GM12878 (cell line): ENCODE results near the gene SYNM. TPM values are rescaled to one million over a fixed set of nuclear protein-coding genes. Genes with fewer than 3 reads are reported as not detected.

Source experiments
- ATAC-seq: fragments of 200-7000 bp; cut with Tn5 transposase; 3 replicates; pipeline ENCODE4 v1.9.1; 2020; ENCODE audit warnings: mild to moderate bottlenecking, moderate library complexity
- BruUV-seq: library from RNA; stranded (reverse); fragments of 400-500 nt; replicated peaks from 2 replicates; lab custom pipeline; 2021; lab: Mats Ljungman, UMichigan
- CTCF ChIA-PET: fragments of 300-600 bp; sonication (Branson Sonifier 250); formaldehyde crosslinking; extraction: SDS; loops from one replicate; lab custom pipeline; 2021; ENCODE audit warnings: inconsistent platforms; lab: Yijun Ruan, JAX
- POLR2A ChIA-PET: fragments of 350-600 bp; formaldehyde crosslinking; extraction: SDS; loops from one replicate; lab custom pipeline; 2021; ENCODE audit warnings: inconsistent platforms; lab: Charles Lee
- RAD21 ChIA-PET: fragments of 300-600 bp; sonication (Branson Sonifier 250); formaldehyde crosslinking; loops from one replicate; lab custom pipeline; 2023; ENCODE audit warnings: antibody characterized with exemption; ENCODE audit not compliant: unreplicated experiment; lab: Charles Lee
- SMC1A ChIA-PET: fragments of 300-600 bp; sonication (Branson Sonifier 250); formaldehyde crosslinking; loops from one replicate; lab custom pipeline; 2023; ENCODE audit not compliant: unreplicated experiment, uncharacterized antibody; lab: Charles Lee
- DNase-seq: peaks from one replicate; pipeline ENCODE4 v3.0.0-alpha.2; 2011; ENCODE audit warnings: low read depth, low spot score
- FAIRE-seq: peaks from 3 replicates; lab custom pipeline; 2011; peaks lifted over from hg19 to GRCh38; lab: Jason Lieb, UNC
- H2AFZ ChIP-seq: 2 replicates; pipeline ENCODE4 v1.6.0; 2011; ENCODE audit warnings: low read depth, low read length, control low read depth; ENCODE audit not compliant: control insufficient read depth
- H3K27ac ChIP-seq: 2 replicates; pipeline ENCODE4 v1.5.1; 2011; ENCODE audit warnings: control low read depth; ENCODE audit not compliant: control insufficient read depth, insufficient read depth
- H3K27me3 ChIP-seq, 2 experiments: replicated peaks in 1 of 2; 2 replicates each; pipeline versions ENCODE4 v1.6.0 to v1.6.1; 2011; ENCODE audit warnings: low read length in 1 of 2; ENCODE audit not compliant: control insufficient read depth in 2 of 2, insufficient read depth in 2 of 2
- H3K36me3 ChIP-seq, 2 experiments: 2 replicates each; pipeline ENCODE4 v1.5.1; 2011; ENCODE audit warnings: low read length in 1 of 2; ENCODE audit not compliant: control insufficient read depth in 2 of 2, insufficient read depth in 2 of 2
- H3K4me1 ChIP-seq: 2 replicates; pipeline ENCODE4 v1.6.1; 2011; ENCODE audit warnings: mild to moderate bottlenecking, low read length, moderate library complexity, mixed read lengths; ENCODE audit not compliant: control insufficient read depth, insufficient read depth
- H3K4me2 ChIP-seq: 2 replicates; pipeline ENCODE4 v1.6.0; 2011; ENCODE audit warnings: control low read depth; ENCODE audit not compliant: control insufficient read depth, insufficient read depth
- H3K4me3 ChIP-seq: fragments of 200-600 bp; sonication (generic); 2 replicates; pipeline ENCODE4 v1.5.1; 2016
- H3K79me2 ChIP-seq: 2 replicates; pipeline ENCODE4 v1.6.0; 2011; ENCODE audit warnings: low read length; ENCODE audit not compliant: control insufficient read depth, insufficient read depth
- H3K9ac ChIP-seq: 2 replicates; pipeline ENCODE4 v1.8.0; 2011; ENCODE audit warnings: low read length, control low read depth, mixed read lengths; ENCODE audit not compliant: control insufficient read depth, insufficient read depth
- H3K9me3 ChIP-seq: replicated peaks from 3 replicates; pipeline ENCODE4 v1.5.1; 2011; ENCODE audit warnings: mild to moderate bottlenecking, low read length; ENCODE audit not compliant: control insufficient read depth, insufficient read depth
- H4K20me1 ChIP-seq: 2 replicates; pipeline ENCODE4 v1.6.0; 2011; ENCODE audit not compliant: control insufficient read depth, insufficient read depth
- BRCA1 ChIP-seq: IDR thresholded peaks from 2 replicates; pipeline ENCODE4 v1.6.1; 2011; ENCODE audit warnings: low read depth, low read length, improper control_type of control experiment
- CHD4 ChIP-seq: fragments of 200-600 bp; sonication (generic); IDR thresholded peaks from 2 replicates; pipeline ENCODE4 v1.6.1; 2016; ENCODE audit warnings: mild to moderate bottlenecking
- GABPA ChIP-seq: IDR thresholded peaks from 2 replicates; pipeline ENCODE4 v1.6.1; 2014; ENCODE audit warnings: antibody characterized with exemption, low read depth, mild to moderate bottlenecking, inconsistent platforms
- GATAD2B ChIP-seq: fragments of 450-650 bp; conservative IDR thresholded peaks from 2 replicates; pipeline ENCODE4 v1.6.1; 2017; ENCODE audit warnings: low read depth, mild to moderate bottlenecking, moderate library complexity
- HSF1 ChIP-seq: fragments of 150-350 bp; IDR thresholded peaks from 2 replicates; pipeline ENCODE4 v1.6.1; 2014; ENCODE audit warnings: mild to moderate bottlenecking, low read depth, low read length
- LARP7 ChIP-seq: fragments of 450-650 bp; IDR thresholded peaks from 2 replicates; pipeline ENCODE4 v1.6.1; 2017; ENCODE audit warnings: mild to moderate bottlenecking
- PBX3 ChIP-seq: IDR thresholded peaks from 2 replicates; pipeline ENCODE4 v1.6.1; 2011; ENCODE audit warnings: mild to moderate bottlenecking, low read depth, low read length, moderate library complexity; ENCODE audit not compliant: insufficient replicate concordance
- POLR2A ChIP-seq: IDR thresholded peaks from 2 replicates; pipeline ENCODE4 v1.6.1; 2011; ENCODE audit warnings: low read depth, mild to moderate bottlenecking, low read length
- TCF12 ChIP-seq: IDR thresholded peaks from 2 replicates; pipeline ENCODE4 v1.6.1; 2011; ENCODE audit warnings: low read depth, mild to moderate bottlenecking, low read length
- USF1 ChIP-seq: IDR thresholded peaks from 2 replicates; pipeline ENCODE4 v1.6.1; 2011; ENCODE audit warnings: borderline replicate concordance, low read depth, mild to moderate bottlenecking, moderate library complexity, mixed read lengths, low read length; ENCODE audit not compliant: insufficient read depth; ENCODE audit errors: extremely low read length
- ZBTB11 ChIP-seq: fragments of 450-650 bp; formaldehyde crosslinking; IDR thresholded peaks from 2 replicates; pipeline ENCODE4 v1.5.0; 2022; ENCODE audit warnings: mild to moderate bottlenecking, missing genetic modification characterization
- ZBTB33 ChIP-seq: fragments of 450-650 bp; IDR thresholded peaks from 2 replicates; pipeline ENCODE4 v1.6.1; 2017; ENCODE audit warnings: mild to moderate bottlenecking
- WGBS: methylation state at CpG from one replicate; pipeline ENCODE4 v1.1.6; 2016; ENCODE audit warnings: low lambda C conversion rate; ENCODE audit not compliant: insufficient replicate concordance, insufficient coverage; ENCODE audit errors: missing lambda C conversion rate; 5-methylcytosine and 5-hydroxymethylcytosine counted together
- in situ Hi-C: fragments of 300-500 bp; cut with MboI; formaldehyde crosslinking; loops from 9 replicates; pipeline ENCODE4 v1.14.3; 2018; ENCODE audit warnings: mixed read lengths
- intact Hi-C: fragments of 100-400 bp; cut with micrococcal nuclease; formaldehyde crosslinking; loops from one replicate; pipeline ENCODE4 v1.14.2; 2022; ENCODE audit not compliant: unreplicated experiment
- polyA plus RNA-seq, 11 experiments: library from polyadenylated mRNA; depleted of rRNA in 4 of 11; unstranded in 6 of 11; stranded (reverse) in 5 of 11; fragments of >200 nt; fragmentation: Nextera tagmentation in 4 of 11; fragmentation: Illumina TruSeq in 1 of 11; extraction: Ambion mirVana in 4 of 11; extraction: Trizol in 1 of 11; gene quantifications; 1 replicate in 1 of 11; 2 replicates in 10 of 11; pipeline versions ENCODE4 v1.2.1 to v1.2.3, GENCODE V29; 2011 to 2016; ENCODE audit warnings: inconsistent platforms in 2 of 11, missing spikeins in 2 of 11, low read depth in 1 of 11
- total RNA-seq, 4 experiments: library from RNA; depleted of rRNA in 3 of 4; stranded (reverse); fragments of >200 nt in 3 of 4; fragmentation: Illumina TruSeq in 1 of 4; extraction: Trizol in 1 of 4; gene quantifications; 2 replicates each; pipeline versions ENCODE4 v1.2.1 to v1.2.3, GENCODE V29; 2013 to 2021

The SYNM gene
- total and polyA plus RNA-seq, 10 of the 15 experiments (the other 5 are each of a cell fraction or from before 2014, with no cell fraction given), result 0.05 to 1.1 (median 0.89) TPM; not detected in 1

- intact Hi-C loops (no loop called here), in situ Hi-C loops (loop anchor here (5.0 kb wide), 1 partner anchor 115 kb away; no protein-coding TSS in a partner anchor)
- no peaks in the 10 kb centered on the region for H4K20me1 ChIP-seq
- SMC1A ChIA-PET, result interaction anchor here (1.3 to 2.3 kb wide), 2 partner anchors 12 to 21 kb away, joined by 4 to 8 read pairs; no protein-coding TSS in a partner anchor
- H3K9ac ChIP-seq, result no peak overlapping the region
- H3K27me3 ChIP-seq, result peaks cover 0 to 11% of the 10 kb centered on the region in 2 experiments; a peak in 2 of 4 replicates
- H3K36me3 ChIP-seq, result no peaks in the 10 kb centered on the region
- no peaks in the 10 kb centered on the region for H3K79me2 ChIP-seq
- H3K9me3 ChIP-seq, result no peaks in the 10 kb centered on the region
- no peak overlapping the region for H3K4me3 ChIP-seq
- no peak overlapping the region for H3K4me2 ChIP-seq
- CTCF ChIA-PET, result interaction anchor here (1.7 to 6.7 kb wide), 2 partner anchors 35 to 114 kb away, joined by 3 to 111 read pairs; no protein-coding TSS in a partner anchor
- no peak overlapping the region for H3K27ac ChIP-seq
- RAD21 ChIA-PET, result no interaction called here
- WGBS, result 50% methylated on average over 11 of the region's 11 CpGs
- no peak overlapping the region for H2AFZ ChIP-seq
- no TSS peak for BruUV-seq
- POLR2A ChIA-PET, result no interaction called here
- DNase-seq, result no peak
- no peak for FAIRE-seq
- no peaks in the 10 kb centered on the region for H3K4me1 ChIP-seq
- no peak for ATAC-seq
- no peak for TF ChIP-seq LARP7
- no peak for TF ChIP-seq TCF12
- no peak for TF ChIP-seq PBX3
- TF ChIP-seq ZBTB11 (CRISPR knock-in tag), result no peak
- no peak for TF ChIP-seq HSF1
- TF ChIP-seq POLR2A, result no peak
- no peak for TF ChIP-seq ZBTB33
- no peak for TF ChIP-seq CHD4
- TF ChIP-seq USF1, result no peak
- no peak for TF ChIP-seq BRCA1
- TF ChIP-seq GABPA, result no peak
- no peak for TF ChIP-seq GATAD2B
These were observed 7.9 kb upstream of the SYNM start for GRCh38 chr15:99096894-99097426.
